Thymus (tissue), 11 donors: Measurements from ENCODE around the gene CTLA4. TPM values are rescaled to one million over a fixed set of nuclear protein-coding genes. Genes with fewer than 3 reads are reported as not detected.
A peak's percentile ranks its signal among the peaks of the same experiment; 100 is the strongest.

Experiments
- DNase-seq, 9 donors: peaks; one replicate each; pipeline ENCODE4 v3.0.0-alpha.2; 2013; ENCODE audit warnings: low spot score in 9 of 9, low read depth in 6 of 9, missing footprints in 1 of 9
- H3K27ac ChIP-seq, 2 donors: one replicate each; pipeline ENCODE4 v1.5.1; 2013; ENCODE audit warnings: control low read depth in 1 of 2, low read depth in 1 of 2, low read length in 1 of 2, mild to moderate bottlenecking in 1 of 2, moderate library complexity in 1 of 2
- H3K27me3 ChIP-seq, 2 donors: one replicate each; pipeline ENCODE4 v1.5.1; 2013; ENCODE audit warnings: low read length in 1 of 2; ENCODE audit not compliant: control insufficient read depth in 2 of 2, insufficient read depth in 1 of 2
- H3K36me3 ChIP-seq, 2 donors: one replicate each; pipeline ENCODE4 v1.5.1; 2013; ENCODE audit warnings: low read length in 1 of 2, mild to moderate bottlenecking in 1 of 2, moderate library complexity in 1 of 2; ENCODE audit not compliant: control insufficient read depth in 2 of 2, insufficient read depth in 2 of 2
- H3K4me1 ChIP-seq, 2 donors: one replicate each; pipeline ENCODE4 v1.5.1; 2013; ENCODE audit warnings: low read length in 2 of 2; ENCODE audit not compliant: control insufficient read depth in 2 of 2, insufficient read depth in 2 of 2
- H3K4me3 ChIP-seq, 2 donors: one replicate each; pipeline ENCODE4 v1.5.1; 2013; ENCODE audit warnings: low read length in 2 of 2, control low read depth in 1 of 2, mild to moderate bottlenecking in 1 of 2
- H3K9me3 ChIP-seq, 2 donors: one replicate each; pipeline ENCODE4 v1.5.1; 2013; ENCODE audit warnings: low read length in 1 of 2, mild to moderate bottlenecking in 1 of 2; ENCODE audit not compliant: control insufficient read depth in 2 of 2, insufficient read depth in 1 of 2
- WGBS: extraction: QIAGEN DNeasy Blood & Tissue Kit; methylation state at CpG from one replicate; pipeline ENCODE4 v1.1.7; 2013; 5-methylcytosine and 5-hydroxymethylcytosine counted together
- polyA plus RNA-seq: library from polyadenylated mRNA; stranded (reverse); fragments of 200-250 nt; gene quantifications from one replicate; pipeline ENCODE4 v1.2.3, GENCODE V29; 2013
- total RNA-seq: library from RNA; stranded (reverse); fragments of 120-200 nt; gene quantifications from one replicate; pipeline ENCODE4 v1.2.4, GENCODE V29; 2013
- donor health status: healthy.

Gene CTLA4
- total and polyA plus RNA-seq, 2 donors: 10.6 to 12.3 TPM

- peak overlapping the region in 1 of 2 donors; percentile 27 for H3K27ac ChIP-seq
- no peaks in the 10 kb centered on the region for H3K27me3 ChIP-seq
- DNase-seq: no peak
- WGBS: 94% methylated on average over 3 of the region's 3 CpGs
- peaks cover 5 to 8% of the 10 kb centered on the region in 2 donors for H3K4me1 ChIP-seq
- H3K9me3 ChIP-seq: no peaks in the 10 kb centered on the region
- H3K4me3 ChIP-seq: no peak overlapping the region
- no peaks in the 10 kb centered on the region for H3K36me3 ChIP-seq
Measured at GRCh38 chr2:203908797-203909185, 41.2 kb downstream of the CTLA4 start.

DNA sequence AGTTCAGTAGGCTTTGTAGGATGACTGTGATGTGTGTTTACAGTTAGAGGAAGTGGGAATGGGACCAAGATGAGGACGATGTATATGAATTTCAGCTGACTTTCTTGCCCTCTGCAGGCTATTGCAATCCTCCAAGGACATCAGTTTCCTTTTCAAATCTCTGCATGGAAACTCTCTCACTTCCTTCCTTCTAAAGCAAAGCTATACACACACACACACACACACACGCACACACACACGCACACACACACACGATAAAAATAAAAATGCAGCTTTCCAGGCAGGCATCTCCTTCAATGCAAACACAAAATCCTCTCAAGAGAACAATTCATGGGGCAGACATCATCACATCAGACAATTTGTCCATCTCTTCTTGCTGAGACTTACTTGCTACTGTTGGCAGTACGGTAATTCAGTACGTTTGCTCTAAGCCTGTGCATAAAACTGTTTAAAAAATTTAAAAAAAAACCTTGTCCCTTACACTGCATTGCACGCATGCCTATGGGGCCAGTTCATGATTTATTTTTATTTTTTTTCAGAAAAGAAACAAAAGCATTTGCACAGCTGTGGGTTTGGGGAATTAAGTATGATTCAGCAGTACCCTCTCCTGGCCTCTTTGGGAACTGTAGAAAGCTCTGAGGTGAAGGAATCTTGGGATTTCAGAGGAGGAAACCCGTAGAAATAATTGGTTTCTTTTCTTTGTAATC lies 41.8 kb downstream of the CTLA4 start:
- WGBS: 34% methylated on average over 8 of the region's 8 CpGs
- H3K36me3 ChIP-seq: no peaks in the 10 kb centered on the region
- peak overlapping the region; percentile 31 to 38 for H3K27ac ChIP-seq
- no peaks in the 10 kb centered on the region for H3K27me3 ChIP-seq
- no peak overlapping the region for H3K4me3 ChIP-seq
- DNase-seq: peak in 3 of 9 donors; percentile 23 to 61 (median 26)
- H3K4me1 ChIP-seq: peaks cover 5 to 8% of the 10 kb centered on the region in 2 donors
- H3K9me3 ChIP-seq: no peaks in the 10 kb centered on the region

GRCh38 chr2:203909974-203910373 lies 42.4 kb downstream of the CTLA4 start:
- Histone ChIP-seq H3K27me3 (no peaks in the 10 kb centered on the region), H3K27ac (no peak overlapping the region), H3K4me3 (no peak overlapping the region), H3K36me3 (no peaks in the 10 kb centered on the region), H3K4me1 (peaks cover 5 to 11% of the 10 kb centered on the region in 2 donors), H3K9me3 (no peaks in the 10 kb centered on the region)
- no peak for DNase-seq
- WGBS: 86% methylated on average over 5 of the region's 5 CpGs

DNA sequence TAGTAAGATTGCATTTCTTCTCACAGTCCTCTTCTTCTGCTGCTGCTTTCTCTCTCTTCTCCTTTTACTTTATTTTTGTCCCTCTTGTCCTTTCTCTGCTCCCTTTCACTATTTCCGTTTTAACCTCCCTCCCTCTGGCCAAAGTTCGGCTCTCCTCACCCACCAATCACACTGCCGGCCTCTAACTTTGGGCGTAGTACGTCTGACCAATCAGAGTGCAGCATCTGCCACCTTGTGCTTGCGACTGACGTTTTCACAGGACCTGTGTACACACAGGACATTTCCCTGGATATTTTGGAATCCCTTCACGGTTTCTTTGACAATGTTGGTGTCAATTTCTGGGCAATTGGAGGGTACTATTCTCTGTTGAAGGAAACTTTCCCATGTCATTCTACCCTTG lies 46.4 kb downstream of the CTLA4 start:
- DNase-seq: no peak
- Histone ChIP-seq H3K27ac (no peak overlapping the region), H3K4me1 (peaks cover 5 to 9% of the 10 kb centered on the region in 2 donors), H3K36me3 (no peaks in the 10 kb centered on the region), H3K9me3 (no peaks in the 10 kb centered on the region), H3K4me3 (no peak overlapping the region), H3K27me3 (no peaks in the 10 kb centered on the region)
- 96% methylated on average over 8 of the region's 8 CpGs for WGBS

DNA sequence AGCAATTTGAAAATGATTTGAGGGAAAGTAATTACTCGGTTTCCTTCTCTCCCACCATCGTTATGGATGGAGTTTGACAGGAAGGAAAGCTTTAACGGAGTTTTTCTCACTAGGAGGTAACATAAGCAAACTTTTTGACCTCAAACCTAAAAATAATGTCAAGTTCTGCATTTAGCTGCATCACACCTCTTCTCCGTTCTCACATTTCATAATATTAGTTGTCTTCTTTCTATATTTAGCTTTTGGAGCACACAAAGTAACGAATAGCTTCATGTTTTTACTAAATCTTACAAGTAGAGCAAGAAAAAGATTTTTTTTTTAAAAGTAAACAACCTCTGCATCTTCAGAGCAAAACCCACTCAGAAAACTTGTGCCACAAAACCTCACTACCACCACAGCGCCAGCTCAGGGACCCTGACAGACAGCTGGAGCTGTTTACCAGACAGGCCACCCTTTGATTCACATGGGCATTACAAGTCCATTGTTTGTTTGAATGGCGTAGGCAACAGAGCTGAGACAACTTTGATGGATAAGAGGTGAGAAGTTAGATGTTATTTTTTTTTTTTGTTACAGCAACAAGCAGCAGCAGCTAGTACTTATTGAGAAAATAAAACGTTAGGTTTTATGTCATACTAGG lies 47.1 kb downstream of the CTLA4 start:
- Histone ChIP-seq H3K36me3 (no peaks in the 10 kb centered on the region), H3K4me3 (no peak overlapping the region), H3K27me3 (no peaks in the 10 kb centered on the region), H3K9me3 (no peaks in the 10 kb centered on the region), H3K27ac (no peak overlapping the region), H3K4me1 (peaks cover 0 to 3% of the 10 kb centered on the region in 2 donors)
- WGBS: 26% methylated on average over 8 of the region's 8 CpGs
- DNase-seq: no peak

- no peaks in the 10 kb centered on the region for H3K27me3 ChIP-seq
- H3K36me3 ChIP-seq: no peaks in the 10 kb centered on the region
- no peaks in the 10 kb centered on the region for H3K9me3 ChIP-seq
- H3K4me1 ChIP-seq: peaks cover 0 to 3% of the 10 kb centered on the region in 2 donors
- no peak overlapping the region for H3K27ac ChIP-seq
- 89% methylated on average over 7 of the region's 7 CpGs for WGBS
- H3K4me3 ChIP-seq: no peak overlapping the region
- DNase-seq: no peak
Measured at GRCh38 chr2:203915256-203915655, 47.7 kb downstream of the CTLA4 start.

DNA sequence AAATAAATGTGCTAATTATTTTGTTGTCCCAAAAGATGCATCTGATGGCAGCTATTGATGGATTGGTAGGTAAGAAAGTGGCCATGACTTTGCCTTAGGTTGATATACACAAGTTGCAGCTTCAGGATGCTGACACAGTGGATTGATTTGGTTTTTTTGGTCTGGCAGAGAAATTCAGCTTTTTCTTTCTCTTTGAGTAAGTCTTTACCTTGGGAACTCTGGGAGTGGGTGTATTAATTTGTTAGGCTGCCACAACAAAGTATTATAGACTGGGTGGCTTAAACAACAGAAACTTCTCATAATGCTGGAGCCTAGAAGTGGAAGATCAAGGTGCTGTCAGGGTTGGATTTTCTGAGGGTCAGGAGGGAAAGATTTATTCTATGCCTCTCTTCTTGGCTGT lies 49.2 kb downstream of the CTLA4 start:
- Histone ChIP-seq H3K36me3 (no peaks in the 10 kb centered on the region), H3K9me3 (no peaks in the 10 kb centered on the region), H3K4me3 (no peak overlapping the region), H3K27ac (no peak overlapping the region), H3K4me1 (peaks cover 0 to 3% of the 10 kb centered on the region in 2 donors), H3K27me3 (no peaks in the 10 kb centered on the region)
- DNase-seq: no peak

DNA sequence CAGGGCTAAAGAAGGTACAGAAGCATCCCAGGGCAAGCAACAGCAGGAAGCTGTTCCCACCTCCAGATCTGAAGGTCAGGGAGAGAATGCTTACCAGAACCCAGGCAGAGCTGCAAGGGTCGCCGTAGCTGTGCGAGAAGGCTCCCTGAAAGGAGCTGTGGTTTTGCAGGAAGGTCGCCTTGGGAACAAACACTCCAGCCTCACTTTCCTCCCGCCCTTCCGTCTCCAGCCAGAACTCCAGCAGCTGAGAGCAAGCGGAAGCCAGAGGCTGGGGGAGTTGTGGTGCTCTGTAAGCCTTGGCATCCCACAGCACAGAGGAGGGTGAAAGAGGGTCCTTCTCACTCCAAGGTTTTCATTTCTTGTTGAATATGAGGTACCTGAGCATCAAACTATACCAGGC lies 50.7 kb downstream of the CTLA4 start:
- no peaks in the 10 kb centered on the region for H3K27me3 ChIP-seq
- no peak overlapping the region for H3K27ac ChIP-seq
- no peak for DNase-seq
- H3K9me3 ChIP-seq: no peaks in the 10 kb centered on the region
- H3K4me3 ChIP-seq: no peak overlapping the region
- peaks cover 0 to 3% of the 10 kb centered on the region in 2 donors for H3K4me1 ChIP-seq
- no peaks in the 10 kb centered on the region for H3K36me3 ChIP-seq
- 96% methylated on average over 7 of the region's 7 CpGs for WGBS

GRCh38 chr2:203918839-203919238 lies 51.3 kb downstream of the CTLA4 start:
- H3K9me3 ChIP-seq: no peaks in the 10 kb centered on the region
- WGBS: 94% methylated on average over 3 of the region's 3 CpGs

More at GRCh38 chr2:203918839-203919238, 51.3 kb downstream of the CTLA4 start:
- Histone ChIP-seq H3K36me3 (no peaks in the 10 kb centered on the region), H3K4me3 (no peak overlapping the region), H3K4me1 (peaks cover 0 to 3% of the 10 kb centered on the region in 2 donors), H3K27me3 (no peaks in the 10 kb centered on the region), H3K27ac (no peak overlapping the region)
- DNase-seq: no peak
